22Rv1 (cell line): ENCODE measurements around the gene KCNK4.

Source experiments
- H3K27ac ChIP-seq: fragments of 450-650 bp; 2 replicates; pipeline ENCODE4 v1.5.1; 2017
- CTCF ChIP-seq: fragments of 450-650 bp; IDR thresholded peaks from 2 replicates; pipeline ENCODE4 v1.5.1; 2017; ENCODE audit warnings: mild to moderate bottlenecking
- ZFX ChIP-seq: fragments of 450-650 bp; IDR thresholded peaks from 2 replicates; pipeline ENCODE4 v1.6.1; 2017; ENCODE audit warnings: antibody characterized with exemption, borderline replicate concordance

The KCNK4 gene

GRCh38 chr11:64339754-64340408, 48.8 kb downstream of the KCNK4 start, which contains the start of gene CCDC88B:
Gene CCDC88B, plus strand, starts transcription at chr11:64340204. Its CDS starts 63 bp downstream, at chr11:64340267.
- no peak within 1 kb of the TSS for H3K27ac ChIP-seq
- TF ChIP-seq ZFX (no peak), CTCF (no peak)

- no peak overlapping the region for H3K27ac ChIP-seq
- TF ChIP-seq ZFX (no peak), CTCF (peak; percentile 37)
Measured at GRCh38 chr11:64340671-64341335, 49.7 kb downstream of the KCNK4 start.

- no peak overlapping the region for H3K27ac ChIP-seq
- TF ChIP-seq ZFX (no peak), CTCF (no peak)
Measured at GRCh38 chr11:64341429-64341828, 50.3 kb downstream of the KCNK4 start.

- peak overlapping the region; percentile 53 for H3K27ac ChIP-seq
Measured at GRCh38 chr11:64341851-64342791, 51.0 kb downstream of the KCNK4 start.

GRCh38 chr11:64342869-64343745, 52.0 kb downstream of the KCNK4 start:
- TF ChIP-seq CTCF (no peak), ZFX (no peak)
- H3K27ac ChIP-seq, result peak overlapping the region; percentile 53; the same call in 1 of the 2 replicates

More at GRCh38 chr11:64341851-64342791, 51.0 kb downstream of the KCNK4 start:
- TF ChIP-seq ZFX, result no peak
- peak; percentile 77 for TF ChIP-seq CTCF

- TF ChIP-seq ZFX (no peak), CTCF (peak; percentile 40)
Measured at GRCh38 chr11:64343767-64344559, 52.9 kb downstream of the KCNK4 start.

More at GRCh38 chr11:64343767-64344559, 52.9 kb downstream of the KCNK4 start:
- no peak overlapping the region for H3K27ac ChIP-seq
